Hepatocyte (in vitro differentiated cells): ENCODE measurements around the gene TMEM150B. TPM values are rescaled to one million over a fixed set of nuclear protein-coding genes. Genes with fewer than 3 reads are reported as not detected.
A peak's percentile ranks its signal among the peaks of the same experiment; 100 is the strongest.

Experiments
- DNase-seq: peaks from one replicate; pipeline ENCODE4 v3.0.0-alpha.2; 2016; ENCODE audit warnings: low spot score
- H2AFZ ChIP-seq: fragments of 200-600 bp; sonication (generic); 2 replicates; pipeline ENCODE4 v1.6.0; 2016; ENCODE audit warnings: antibody characterized with exemption, mild to moderate bottlenecking
- H3K27ac ChIP-seq: fragments of 200-600 bp; sonication (generic); 2 replicates; pipeline ENCODE4 v1.5.1; 2016; ENCODE audit warnings: mild to moderate bottlenecking
- H3K27me3 ChIP-seq: fragments of 200-600 bp; sonication (generic); 2 replicates; pipeline ENCODE4 v1.6.1; 2016
- H3K36me3 ChIP-seq: fragments of 200-600 bp; sonication (generic); replicated peaks from 2 replicates; pipeline ENCODE4 v1.5.1; 2016; ENCODE audit warnings: low read depth; ENCODE audit not compliant: insufficient read depth
- H3K4me1 ChIP-seq: fragments of 200-600 bp; sonication (generic); 2 replicates; pipeline ENCODE4 v1.5.1; 2016; ENCODE audit warnings: mild to moderate bottlenecking, moderate library complexity; ENCODE audit not compliant: insufficient read depth
- H3K4me2 ChIP-seq: fragments of 200-600 bp; sonication (generic); 2 replicates; pipeline ENCODE4 v1.6.0; 2016
- H3K4me3 ChIP-seq: fragments of 200-600 bp; sonication (generic); 2 replicates; pipeline ENCODE4 v1.5.1; 2016; ENCODE audit warnings: mild to moderate bottlenecking
- H3K79me2 ChIP-seq: fragments of 200-600 bp; sonication (generic); 2 replicates; pipeline ENCODE4 v1.6.0; 2017; ENCODE audit warnings: mild to moderate bottlenecking
- H3K9me2 ChIP-seq: fragments of 200-600 bp; sonication (generic); replicated peaks from 2 replicates; pipeline ENCODE4 v1.6.0; 2017; ENCODE audit warnings: mild to moderate bottlenecking; ENCODE audit not compliant: insufficient read depth
- H3K9me3 ChIP-seq: fragments of 200-600 bp; sonication (generic); 2 replicates; pipeline ENCODE4 v1.5.1; 2016; ENCODE audit warnings: low read depth, mild to moderate bottlenecking
- H4K20me1 ChIP-seq: fragments of 200-600 bp; sonication (generic); 2 replicates; pipeline ENCODE4 v1.6.0; 2016; ENCODE audit warnings: mild to moderate bottlenecking; ENCODE audit not compliant: insufficient read depth, poor library complexity, severe bottlenecking
- EZH2 ChIP-seq: fragments of 200-600 bp; sonication (generic); IDR thresholded peaks from 2 replicates; pipeline ENCODE4 v1.6.1; 2016; ENCODE audit warnings: antibody characterized with exemption, mild to moderate bottlenecking, borderline replicate concordance
- EZH2phosphoT487 ChIP-seq: fragments of 200-600 bp; sonication (generic); IDR thresholded peaks from one replicate; pipeline ENCODE4 v1.6.1; 2018; ENCODE audit warnings: antibody characterized with exemption, mild to moderate bottlenecking, low read depth, moderate library complexity; ENCODE audit not compliant: unreplicated experiment, severe bottlenecking
- WGBS: methylation state at CpG from one replicate; pipeline ENCODE4 v1.1.6; 2016; ENCODE audit warnings: low lambda C conversion rate; ENCODE audit errors: missing lambda C conversion rate; 5-methylcytosine and 5-hydroxymethylcytosine counted together
- polyA plus RNA-seq: library from polyadenylated mRNA; unstranded; fragments of >200 nt; fragmentation: Nextera tagmentation; extraction: Ambion mirVana; gene quantifications from 2 replicates; pipeline ENCODE4 v1.2.1, GENCODE V29; 2016
- total RNA-seq: library from RNA; depleted of rRNA; stranded (reverse); fragments of >200 nt; gene quantifications from 2 replicates; pipeline ENCODE4 v1.2.3, GENCODE V29; 2014
- TF ChIP-seq, protein P1 (sequence below): fragments of 200-600 bp; sonication (generic); IDR thresholded peaks from 2 replicates; pipeline ENCODE4 v1.5.1; 2016; ENCODE audit warnings: antibody characterized with exemption, mild to moderate bottlenecking; ENCODE audit not compliant: poor library complexity

TMEM150B gene
- total and polyA plus RNA-seq, 2 experiments from 2014 or later = 9.2 to 25.4 TPM

DNA sequence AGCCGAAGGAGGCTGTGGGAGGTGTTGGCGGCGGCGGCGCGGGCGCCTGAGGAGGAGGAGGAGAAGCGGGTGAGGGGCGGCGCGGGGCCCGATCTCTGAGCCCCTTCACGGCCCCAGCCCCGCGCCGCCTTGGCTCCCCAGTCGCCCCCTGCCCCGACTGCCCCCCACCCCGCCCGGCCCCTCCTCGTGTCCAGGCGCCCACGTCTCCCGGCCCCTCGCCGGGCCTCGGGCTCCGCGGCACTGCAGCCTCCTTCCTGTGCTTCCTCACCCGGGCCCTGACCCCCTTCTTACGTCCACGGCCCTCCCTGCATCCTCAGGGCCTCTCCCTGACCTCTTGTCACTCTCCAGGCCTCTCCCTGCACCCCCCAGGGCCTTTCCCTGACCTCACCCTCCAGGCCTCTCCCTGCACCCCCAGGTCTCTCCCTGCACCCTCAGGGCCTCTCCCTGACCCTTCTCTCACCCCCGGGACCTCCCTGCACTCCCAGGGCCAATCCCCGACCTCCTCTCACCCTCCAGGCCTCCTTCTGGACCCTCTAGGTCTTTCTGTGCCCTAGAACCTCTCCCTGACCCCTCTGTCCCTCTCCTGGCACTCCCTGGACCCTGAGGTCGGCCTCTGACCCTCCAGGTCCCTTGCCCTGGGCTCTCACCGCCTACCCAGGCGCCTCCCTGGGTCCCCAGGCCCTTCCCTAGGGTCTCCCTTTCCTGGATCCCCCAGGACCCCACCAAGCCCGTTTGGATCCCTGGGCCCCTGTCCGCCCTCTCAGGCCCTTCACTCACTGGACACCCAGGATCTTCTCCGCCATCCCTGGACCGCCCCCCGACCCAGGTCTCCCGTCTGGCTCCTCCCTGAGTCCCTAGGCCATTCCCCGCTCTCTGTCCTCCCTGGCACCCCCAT, 15.0 kb upstream of the TMEM150B start:
- Histone ChIP-seq H3K79me2 (peaks cover 16% of the 10 kb centered on the region), H3K4me1 (no peaks in the 10 kb centered on the region), H3K4me3 (peak overlapping the region; percentile 66), H4K20me1 (peaks cover 5% of the 10 kb centered on the region), H3K9me3 (no peaks in the 10 kb centered on the region), H3K9me2 (no peaks in the 10 kb centered on the region), H3K27ac (peak overlapping the region; percentile 85), H3K4me2 (peak overlapping the region; percentile 94), H2AFZ (no peak overlapping the region), H3K36me3 (no peaks in the 10 kb centered on the region), H3K27me3 (no peaks in the 10 kb centered on the region)
- TF ChIP-seq EZH2 = no peak
- no peak for TF ChIP-seq EZH2phosphoT487
- TF ChIP-seq, protein P1, sequence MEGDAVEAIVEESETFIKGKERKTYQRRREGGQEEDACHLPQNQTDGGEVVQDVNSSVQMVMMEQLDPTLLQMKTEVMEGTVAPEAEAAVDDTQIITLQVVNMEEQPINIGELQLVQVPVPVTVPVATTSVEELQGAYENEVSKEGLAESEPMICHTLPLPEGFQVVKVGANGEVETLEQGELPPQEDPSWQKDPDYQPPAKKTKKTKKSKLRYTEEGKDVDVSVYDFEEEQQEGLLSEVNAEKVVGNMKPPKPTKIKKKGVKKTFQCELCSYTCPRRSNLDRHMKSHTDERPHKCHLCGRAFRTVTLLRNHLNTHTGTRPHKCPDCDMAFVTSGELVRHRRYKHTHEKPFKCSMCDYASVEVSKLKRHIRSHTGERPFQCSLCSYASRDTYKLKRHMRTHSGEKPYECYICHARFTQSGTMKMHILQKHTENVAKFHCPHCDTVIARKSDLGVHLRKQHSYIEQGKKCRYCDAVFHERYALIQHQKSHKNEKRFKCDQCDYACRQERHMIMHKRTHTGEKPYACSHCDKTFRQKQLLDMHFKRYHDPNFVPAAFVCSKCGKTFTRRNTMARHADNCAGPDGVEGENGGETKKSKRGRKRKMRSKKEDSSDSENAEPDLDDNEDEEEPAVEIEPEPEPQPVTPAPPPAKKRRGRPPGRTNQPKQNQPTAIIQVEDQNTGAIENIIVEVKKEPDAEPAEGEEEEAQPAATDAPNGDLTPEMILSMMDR = no peak
- DNase-seq = peak; percentile 49
- 0% methylated on average over 9 of the region's 44 CpGs for WGBS

- Histone ChIP-seq H2AFZ (peak within 1 kb of the TSS; percentile 18), H3K9me3 (no peaks in the 10 kb centered on the region), H3K4me3 (peak within 1 kb of the TSS; percentile 66), H3K27me3 (no peaks in the 10 kb centered on the region), H3K79me2 (peaks cover 16% of the 10 kb centered on the region), H3K27ac (peak within 1 kb of the TSS; percentile 94), H3K4me1 (no peaks in the 10 kb centered on the region), H3K36me3 (no peaks in the 10 kb centered on the region), H4K20me1 (peaks cover 5% of the 10 kb centered on the region), H3K9me2 (no peaks in the 10 kb centered on the region), H3K4me2 (peak within 1 kb of the TSS; percentile 94)
- TF ChIP-seq EZH2phosphoT487 (no peak), EZH2 (no peak)
- TF ChIP-seq, protein P1 = no peak
- DNase-seq = peak; percentile 100
- 1% methylated on average over 57 of the region's 63 CpGs for WGBS
These were observed 14.2 kb upstream of the TMEM150B start, which contains the start of gene KMT5C for GRCh38 chr19:55339105-55339888. TSS of gene KMT5C (plus strand) at chr19:55339876. CDS start at chr19:55341937, 2,061 bp downstream.

DNA sequence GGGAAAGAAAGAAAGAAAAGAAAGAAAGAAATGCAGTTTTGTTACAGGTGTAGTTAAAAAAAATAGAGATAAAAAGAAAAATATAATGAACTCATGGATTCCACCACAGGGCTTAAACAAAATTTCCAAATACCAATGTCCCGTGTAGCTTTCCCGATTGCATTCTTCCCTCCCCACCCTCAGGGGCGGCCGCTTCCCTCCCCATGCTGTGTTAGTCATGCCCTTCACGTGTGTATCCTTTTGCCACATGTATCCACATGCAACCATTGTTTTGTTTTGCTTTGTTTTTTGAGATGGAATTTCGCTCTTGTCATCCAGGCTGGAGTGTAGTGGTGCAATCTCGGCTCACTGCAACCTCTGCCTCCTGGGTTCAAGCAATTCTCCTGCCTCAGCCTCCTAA, 11.0 kb upstream of the TMEM150B start:
- no peaks in the 10 kb centered on the region for H3K9me2 ChIP-seq
- WGBS = 88% methylated on average over 7 of the region's 7 CpGs
- DNase-seq = no peak
- no peak overlapping the region for H3K4me2 ChIP-seq
- no peak overlapping the region for H3K27ac ChIP-seq
- no peaks in the 10 kb centered on the region for H3K27me3 ChIP-seq
- no peaks in the 10 kb centered on the region for H3K9me3 ChIP-seq
- H3K36me3 ChIP-seq = no peaks in the 10 kb centered on the region
- peaks cover 4% of the 10 kb centered on the region for H3K4me1 ChIP-seq
- H3K79me2 ChIP-seq = peaks cover 10% of the 10 kb centered on the region
- no peak overlapping the region for H2AFZ ChIP-seq
- no peaks in the 10 kb centered on the region for H4K20me1 ChIP-seq
- H3K4me3 ChIP-seq = no peak overlapping the region
- TF ChIP-seq EZH2 (no peak), EZH2phosphoT487 (no peak)
- TF ChIP-seq, protein P1 = no peak
